Measurements from ENCODE around the gene FTO.

The FTO gene

DNA sequence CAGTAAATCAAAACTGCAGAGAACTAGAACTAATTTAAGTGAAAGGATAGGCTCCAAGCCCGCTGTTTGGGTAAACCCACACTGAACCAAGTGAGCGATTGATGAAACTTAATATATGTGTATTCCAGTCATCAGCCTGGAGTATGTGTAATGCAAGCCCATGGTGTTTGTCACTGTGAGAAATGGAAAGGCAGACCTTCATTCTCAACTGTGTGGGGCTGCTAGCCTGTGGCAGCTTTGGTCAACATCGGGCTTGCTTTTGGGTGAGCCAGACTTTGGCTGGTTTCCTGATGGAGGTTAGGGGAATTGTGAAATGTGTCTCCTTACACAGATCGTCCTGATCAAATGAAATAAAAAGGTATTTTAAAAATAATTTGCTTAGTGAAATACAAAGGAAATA is 302.7 kb downstream of the FTO start:
- DNase-seq (ENCODE audit: low read depth in 2 of 2): no peak

DNA sequence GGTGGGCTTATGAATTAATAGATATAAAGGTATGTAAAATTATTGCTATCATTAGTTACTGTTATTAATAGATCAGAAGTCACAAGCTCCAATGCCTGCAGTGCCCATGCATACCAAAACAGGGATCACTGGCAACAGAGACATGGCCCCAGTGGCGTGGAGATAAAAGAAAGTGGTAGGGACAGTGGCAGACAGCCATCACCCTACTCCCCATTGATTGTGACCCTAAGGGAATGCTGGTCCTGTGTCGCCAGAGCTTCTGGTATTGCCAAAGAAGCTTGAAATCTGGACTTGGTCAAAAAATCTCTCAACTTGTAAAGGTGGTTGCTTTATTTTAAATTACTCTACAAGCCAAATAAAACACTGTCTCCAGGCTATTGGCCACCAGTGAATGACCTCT is 303.5 kb downstream of the FTO start:
- DNase-seq (ENCODE audit: low read depth in 2 of 2): no peak

DNA sequence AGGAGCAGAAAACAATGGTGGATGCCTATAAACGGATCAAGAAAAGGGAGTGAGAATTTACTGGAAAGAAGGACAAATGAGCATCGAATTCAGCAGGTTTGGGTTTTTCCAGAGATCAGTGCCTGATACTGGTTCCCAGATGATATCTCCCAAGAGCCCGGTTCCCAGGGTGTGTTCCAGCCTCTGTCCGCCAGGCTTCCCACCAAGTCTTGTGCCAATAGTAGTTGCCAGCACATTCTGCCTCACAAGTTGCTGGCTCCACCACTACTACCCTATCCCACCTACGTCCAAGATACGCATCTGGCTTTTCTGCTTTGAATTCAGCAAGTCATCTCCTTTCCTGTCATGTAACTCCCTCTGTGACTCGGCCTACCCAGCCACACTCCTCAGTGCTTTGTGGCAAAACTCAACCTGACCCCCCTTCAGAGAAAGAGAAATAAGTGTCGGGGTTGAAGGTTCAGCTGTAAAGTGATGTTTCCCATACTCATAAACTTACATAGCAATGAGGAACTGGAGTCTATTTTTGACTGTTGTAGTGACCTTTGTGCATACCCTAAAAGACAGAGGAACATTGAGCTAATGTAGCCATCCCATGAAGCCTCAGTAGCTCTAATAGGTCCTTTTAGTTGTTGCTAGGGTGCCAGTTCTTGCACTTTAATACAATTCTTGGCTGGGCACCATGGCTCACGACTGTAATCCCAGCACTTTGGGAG is 305.7 kb downstream of the FTO start:
- DNase-seq (ENCODE audit: low read depth in 2 of 2): no peak

DNA sequence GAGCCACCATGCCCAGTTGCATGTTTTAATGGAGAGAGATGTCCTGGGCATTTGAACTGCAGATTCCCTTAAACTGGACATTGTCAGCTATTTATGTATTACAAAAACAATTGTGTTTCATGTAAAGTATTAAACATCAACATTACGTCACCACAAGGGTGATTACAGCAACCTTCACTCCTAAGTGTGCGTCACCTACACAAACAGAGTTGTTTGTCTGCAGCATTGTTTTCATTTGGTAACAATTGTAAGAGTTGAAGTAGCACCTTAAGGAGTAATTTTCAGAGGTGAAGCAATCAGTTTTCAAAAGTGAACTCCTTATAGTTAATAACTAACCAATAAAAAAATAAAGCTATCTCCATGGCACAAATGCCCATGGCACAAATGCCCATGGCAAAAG is 311.2 kb downstream of the FTO start:
- no peak for DNase-seq (ENCODE audit: low read depth in 2 of 2)

DNA sequence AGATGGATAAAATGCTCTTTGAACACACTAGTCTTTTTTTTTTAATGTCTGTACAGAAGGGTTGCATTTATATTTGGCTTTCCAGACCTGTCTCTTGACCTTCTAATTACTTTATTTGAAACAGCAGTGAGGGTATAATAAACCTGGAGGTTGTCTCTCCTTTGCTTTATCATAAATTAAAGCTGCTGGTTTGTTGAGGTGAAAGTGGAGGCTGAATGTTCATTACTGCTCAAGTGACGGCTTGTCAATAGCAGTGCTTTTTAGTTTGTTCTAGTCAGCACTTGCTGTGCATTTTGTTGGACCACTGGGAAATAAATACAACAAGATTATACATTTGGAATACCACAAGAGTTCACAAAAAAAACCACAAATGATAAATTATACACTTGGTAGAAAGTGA is 318.4 kb downstream of the FTO start:
- DNase-seq (ENCODE audit: low read depth in 2 of 2): no peak

DNA sequence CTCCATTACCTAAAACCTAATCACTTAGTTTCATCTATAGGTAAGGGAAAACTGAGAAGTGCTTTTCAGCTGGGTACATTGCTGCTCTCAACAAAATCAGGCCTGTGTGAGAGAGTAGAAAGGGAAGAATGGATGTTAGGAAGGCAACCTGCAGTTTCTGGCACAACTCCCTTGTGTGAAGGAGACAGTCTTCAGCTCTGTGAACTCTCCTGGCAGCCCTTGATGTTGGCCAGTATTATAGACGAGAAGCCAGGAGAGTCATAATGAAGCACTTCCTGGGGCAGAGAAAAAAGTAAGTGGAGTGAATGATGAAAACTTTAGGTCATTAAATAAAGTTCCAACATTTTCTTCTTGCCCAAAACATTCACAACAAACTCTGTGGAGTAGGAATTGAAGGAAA is 322.5 kb downstream of the FTO start:
- DNase-seq (ENCODE audit: low read depth in 2 of 2): no peak

DNA sequence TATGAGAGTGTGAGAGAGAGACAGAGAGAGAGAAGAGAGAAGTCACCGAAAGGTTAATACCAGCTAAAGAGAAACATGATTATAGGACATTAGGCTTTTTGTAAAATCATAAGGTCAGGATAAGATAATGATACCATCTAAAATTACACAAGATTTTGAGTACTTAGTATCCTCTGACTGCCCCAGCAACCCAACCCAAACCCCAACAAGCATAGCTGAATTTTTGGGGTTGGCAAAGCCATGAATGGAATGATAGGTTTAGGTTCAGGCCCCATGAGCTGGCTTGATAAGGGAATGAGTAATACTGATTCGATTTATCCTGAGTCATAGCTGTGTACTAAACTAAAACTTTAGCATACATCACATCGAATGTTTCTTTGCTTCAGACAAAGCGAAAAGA is 323.1 kb downstream of the FTO start:
- DNase-seq (ENCODE audit: low read depth in 2 of 2): no peak

DNA sequence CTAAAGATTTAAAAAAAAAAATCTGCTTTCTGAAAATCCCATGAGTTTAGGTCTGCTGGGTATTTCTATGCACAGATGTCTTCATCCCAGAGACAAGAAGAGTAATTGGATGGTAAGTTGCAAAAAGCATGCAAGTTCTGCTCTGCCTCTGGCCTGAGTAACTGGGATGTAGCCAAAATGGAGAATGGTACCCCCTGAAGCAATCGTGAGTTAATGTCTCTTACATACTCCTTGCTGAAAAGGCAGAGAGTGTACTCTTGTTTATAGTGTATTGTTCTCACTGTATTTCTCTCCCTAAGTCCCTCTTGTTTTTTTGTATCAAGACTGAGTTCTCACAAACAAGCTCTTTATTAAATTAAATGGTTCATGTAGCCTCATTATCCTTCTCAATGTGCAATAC is 323.6 kb downstream of the FTO start:
- DNase-seq (ENCODE audit: low read depth in 2 of 2): no peak

DNA sequence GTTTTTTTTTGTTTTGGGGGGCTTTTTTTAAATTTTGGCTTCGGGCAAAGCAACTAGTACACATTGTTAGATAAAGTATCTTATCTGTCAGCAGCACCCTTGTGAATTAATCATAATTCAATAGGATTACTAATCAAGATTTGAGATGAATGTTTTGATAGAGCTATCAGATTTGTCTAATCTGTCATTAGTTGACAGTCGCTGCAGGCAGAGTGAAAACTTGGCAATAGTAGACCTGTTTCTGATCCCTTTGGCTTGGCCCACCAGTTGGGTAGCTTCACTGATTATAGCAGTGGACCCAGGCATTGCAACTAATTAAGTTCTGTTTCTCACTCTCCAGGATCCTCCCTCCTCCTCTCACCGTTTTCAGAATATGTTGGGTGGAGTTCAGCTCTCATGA is 324.0 kb downstream of the FTO start:
- no peak for DNase-seq (ENCODE audit: low read depth in 2 of 2)

DNA sequence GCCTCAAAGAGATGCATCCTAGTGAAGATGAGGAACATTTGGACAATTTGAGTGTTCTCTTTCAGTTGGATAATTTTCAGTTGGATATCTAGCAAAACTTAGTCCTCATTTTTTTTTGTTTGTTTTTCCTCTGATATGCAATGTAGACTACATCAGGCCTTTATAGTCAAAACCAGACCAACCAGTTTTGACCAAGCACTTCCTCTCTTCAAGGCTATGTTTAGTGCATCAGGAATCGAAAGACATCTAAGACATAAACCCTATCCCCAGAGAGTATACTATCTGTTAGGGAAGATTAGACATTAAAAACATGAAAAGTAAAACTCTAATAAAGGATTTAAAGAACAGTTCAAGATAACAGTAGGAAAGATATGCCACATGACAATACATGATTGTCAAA is 326.5 kb downstream of the FTO start:
- DNase-seq (ENCODE audit: low read depth in 2 of 2): no peak

DNA sequence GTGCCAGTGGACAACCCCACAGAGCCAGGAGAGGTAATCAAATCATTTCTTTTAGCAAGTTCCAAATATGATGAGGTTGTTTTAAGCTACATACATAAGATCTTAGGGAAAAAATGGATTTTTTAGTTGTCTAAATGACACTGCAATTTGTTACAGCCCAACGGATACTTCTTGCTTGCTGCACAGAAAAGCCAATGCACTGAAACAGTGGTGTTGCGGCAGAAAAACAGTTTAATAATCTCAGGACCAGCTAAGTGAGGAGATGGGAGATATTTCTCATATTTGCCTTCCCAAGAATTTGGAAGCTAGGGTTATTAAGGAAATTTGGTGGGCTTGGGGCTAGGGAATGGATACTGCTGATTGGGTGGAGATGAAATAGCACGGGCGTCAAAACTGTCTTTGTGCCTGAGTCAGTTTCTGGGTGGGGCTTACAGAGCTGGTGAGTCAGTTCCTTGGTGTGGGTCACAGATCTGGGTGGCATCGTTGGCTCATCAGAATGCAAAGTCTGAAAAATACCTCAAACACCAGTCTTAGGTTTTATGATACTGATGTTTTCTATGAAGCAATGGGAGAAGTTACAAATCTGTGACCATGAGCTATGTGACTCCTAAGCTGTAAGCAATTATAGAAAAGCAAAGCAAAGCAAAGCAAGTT is 327.3 kb downstream of the FTO start:
- no peak for DNase-seq (ENCODE audit: low read depth in 2 of 2)

DNA sequence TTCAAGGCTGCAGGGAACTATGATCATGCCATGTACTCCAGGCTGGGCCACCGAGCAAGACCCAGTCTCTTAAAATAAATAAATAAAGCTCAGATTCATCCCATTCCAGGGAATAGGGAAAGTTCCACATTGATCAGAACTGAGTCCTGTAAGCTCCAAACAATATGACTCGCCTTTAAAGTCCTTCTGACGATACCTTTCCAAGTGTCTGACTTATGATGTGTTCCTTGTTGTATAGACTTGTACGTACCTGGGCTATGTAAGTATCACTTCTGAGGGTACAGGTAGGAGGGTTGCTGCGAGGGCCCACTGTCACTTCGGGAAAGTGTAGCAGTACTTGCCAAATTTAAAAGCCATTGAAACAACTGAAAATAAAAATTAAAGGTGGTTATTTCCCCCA is 329.8 kb downstream of the FTO start:
- no peak for DNase-seq (ENCODE audit: low read depth in 2 of 2)

DNA sequence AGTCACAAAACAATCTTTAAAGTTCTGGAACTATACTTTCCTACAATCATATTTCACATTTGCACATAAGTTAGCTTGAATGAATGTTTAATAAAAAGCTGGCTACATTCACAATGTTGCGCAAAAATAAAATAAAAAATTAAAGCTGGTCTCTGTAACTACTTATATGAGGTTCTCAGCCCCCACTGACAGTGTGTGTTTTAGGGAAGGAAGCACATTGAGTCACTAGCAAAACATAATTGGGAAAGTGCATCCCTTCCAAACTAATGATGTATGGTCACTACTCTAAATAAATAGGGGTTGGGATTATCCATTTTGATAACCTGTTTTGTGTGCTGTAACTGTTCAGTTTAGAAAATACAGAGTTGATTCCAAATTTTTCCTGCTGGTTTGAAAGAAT is 330.7 kb downstream of the FTO start:
- DNase-seq (ENCODE audit: low read depth in 2 of 2): no peak

DNA sequence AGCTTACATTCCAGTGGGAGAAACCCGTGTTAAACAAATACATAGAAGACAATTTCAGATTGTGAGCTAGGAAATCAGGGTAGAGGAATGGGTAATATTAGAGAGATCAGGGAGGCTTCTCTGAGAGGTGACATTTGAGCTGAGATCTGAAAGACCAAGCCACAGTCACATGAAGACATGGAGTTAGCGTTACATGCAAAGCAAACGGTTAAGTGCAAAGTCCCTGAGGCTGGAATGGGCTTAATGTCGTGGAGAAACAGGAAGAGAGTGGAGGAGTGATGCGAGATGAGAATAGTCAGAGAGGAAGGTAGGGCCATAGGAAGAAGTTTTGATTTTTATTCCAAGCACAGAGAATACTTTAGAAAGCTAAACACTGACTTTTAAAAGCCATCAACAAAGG is 336.5 kb downstream of the FTO start:
- DNase-seq (ENCODE audit: low read depth in 2 of 2): no peak

DNA sequence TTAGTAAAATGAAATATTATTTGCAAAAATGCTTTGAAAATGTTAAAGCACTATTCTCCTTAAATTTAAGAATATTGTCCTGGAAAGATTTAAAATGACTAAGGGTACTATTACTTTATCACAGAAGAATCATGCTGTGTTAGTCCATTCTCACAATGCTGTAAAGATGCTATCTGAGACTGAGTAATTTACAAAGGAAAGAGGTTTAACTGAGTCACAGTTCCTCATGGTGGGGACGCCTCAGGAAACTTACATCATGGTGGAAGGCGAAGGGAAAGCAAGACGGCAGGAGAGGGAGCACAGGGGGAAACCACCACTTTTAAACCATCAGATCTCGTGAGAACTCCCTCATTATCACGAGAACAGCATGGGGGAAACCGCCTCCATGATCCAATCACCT is 337.0 kb downstream of the FTO start:
- DNase-seq (ENCODE audit: low read depth in 2 of 2): no peak

DNA sequence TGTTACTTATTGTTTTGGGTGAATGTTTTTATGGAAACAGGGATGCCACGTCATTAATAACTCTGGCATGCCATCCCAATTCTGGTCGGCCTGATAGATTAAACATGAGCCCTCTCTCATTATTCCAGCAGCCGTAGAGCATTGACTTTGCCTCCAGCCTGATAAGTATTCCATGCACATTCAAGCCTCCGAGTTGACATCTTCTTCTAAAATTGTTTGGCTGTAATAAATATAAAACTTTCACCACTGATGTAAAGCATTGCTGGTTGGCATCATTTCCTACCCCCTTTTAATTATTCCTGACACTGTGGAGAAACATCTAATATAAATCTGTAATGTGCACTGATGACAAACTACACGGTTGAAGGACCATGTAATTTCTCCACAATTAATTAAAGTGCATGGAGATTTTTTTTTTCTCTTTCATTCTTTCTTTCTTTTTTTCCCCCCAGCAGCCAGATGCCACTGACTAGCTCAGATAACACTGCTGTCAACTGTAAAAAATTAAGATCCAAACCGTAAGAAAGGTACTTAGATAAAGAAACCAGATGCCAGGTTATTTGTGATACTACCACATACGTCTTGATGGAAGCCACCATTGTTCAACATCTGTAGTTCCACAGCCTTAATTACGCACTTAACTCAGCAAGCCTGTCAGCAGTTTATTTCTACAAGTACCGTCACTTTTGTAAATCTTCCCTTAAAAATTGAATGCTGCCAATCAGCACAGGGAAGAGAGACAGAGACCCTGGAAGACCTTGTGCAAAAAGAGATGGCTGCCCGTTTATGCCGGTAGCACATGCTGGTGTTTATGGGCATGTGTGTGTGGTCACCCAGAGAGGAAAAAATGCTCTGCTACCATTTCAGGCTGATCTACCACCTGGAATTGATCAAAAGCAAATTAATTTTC is 344.9 kb downstream of the FTO start:
- DNase-seq (ENCODE audit: low read depth in 2 of 2): no peak

DNA sequence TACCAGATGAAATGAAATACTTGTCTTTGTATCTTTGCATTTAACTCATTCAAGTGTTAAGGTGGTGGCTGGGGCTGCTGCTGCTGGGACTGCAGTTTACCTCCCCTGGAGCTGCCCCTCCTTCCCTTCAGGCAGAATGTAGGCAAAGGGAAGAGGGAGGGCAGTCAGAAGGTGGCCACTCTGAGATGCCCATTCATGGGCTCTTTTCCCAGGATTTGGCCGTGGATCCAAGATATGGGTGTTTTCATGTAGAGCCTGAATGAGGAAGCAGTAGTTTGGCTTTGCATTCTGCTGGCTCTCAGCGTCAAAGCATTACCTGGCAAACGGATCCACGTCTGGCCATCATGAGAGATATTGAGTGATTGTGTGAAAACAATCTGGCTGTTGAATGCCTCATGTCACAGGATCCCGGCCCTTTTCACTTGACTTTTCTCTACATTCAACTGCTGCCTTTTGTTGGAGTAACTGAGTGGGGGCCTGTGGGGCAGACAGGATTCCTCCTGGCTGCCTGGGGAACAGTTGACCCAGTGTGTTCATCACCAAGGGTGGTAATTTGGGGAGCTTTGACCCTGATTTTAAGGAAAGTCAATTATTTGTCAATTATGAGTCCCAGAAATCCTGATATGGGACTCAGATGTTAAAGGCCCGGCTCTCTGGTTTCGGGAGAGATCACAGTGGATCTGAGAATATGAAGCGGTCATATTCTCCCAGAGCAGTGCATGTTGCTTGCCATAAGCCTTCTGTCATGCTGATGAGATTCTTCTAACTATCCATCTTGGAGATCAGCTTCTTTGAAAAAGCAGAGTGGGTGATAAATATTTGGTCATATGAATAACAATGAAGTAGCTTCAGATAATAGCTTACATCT is 345.9 kb downstream of the FTO start:
- DNase-seq (ENCODE audit: low read depth in 2 of 2): no peak

DNA sequence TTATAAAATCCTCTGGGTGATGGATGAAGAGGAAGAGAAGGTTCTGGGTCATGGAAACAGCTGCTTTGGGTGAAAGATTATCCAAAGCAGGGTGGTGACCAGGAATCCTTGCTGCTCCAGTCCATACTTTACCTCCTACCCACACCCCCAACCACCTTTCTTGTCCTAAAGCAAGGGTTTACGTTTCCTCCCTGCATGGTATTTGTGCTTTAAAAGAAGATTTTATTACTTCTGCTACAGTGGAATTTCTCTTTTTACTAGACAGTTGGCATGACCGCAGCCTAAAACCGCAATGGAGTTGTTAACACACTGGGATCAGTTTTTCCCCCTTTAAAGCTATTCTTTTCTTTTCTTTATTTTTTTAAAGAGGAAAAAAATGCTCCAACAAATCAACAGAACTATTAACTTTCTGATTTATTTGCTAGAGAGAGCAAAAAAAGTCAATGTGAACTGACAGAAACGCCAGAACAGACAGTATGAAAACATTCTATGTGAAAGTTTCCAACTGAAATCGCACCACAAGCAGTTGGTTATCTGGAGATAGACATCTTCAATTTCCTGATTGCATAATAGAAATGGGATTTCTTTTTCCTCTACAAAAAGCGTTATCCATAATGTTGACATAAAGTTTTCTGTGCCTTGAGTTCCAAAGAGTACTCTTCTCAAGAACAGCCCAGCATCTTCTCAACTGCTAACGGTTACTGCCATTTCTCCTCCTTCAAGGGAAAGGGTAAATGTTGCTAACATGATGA is 346.7 kb downstream of the FTO start:
- DNase-seq (ENCODE audit: low read depth in 2 of 2): no peak

DNA sequence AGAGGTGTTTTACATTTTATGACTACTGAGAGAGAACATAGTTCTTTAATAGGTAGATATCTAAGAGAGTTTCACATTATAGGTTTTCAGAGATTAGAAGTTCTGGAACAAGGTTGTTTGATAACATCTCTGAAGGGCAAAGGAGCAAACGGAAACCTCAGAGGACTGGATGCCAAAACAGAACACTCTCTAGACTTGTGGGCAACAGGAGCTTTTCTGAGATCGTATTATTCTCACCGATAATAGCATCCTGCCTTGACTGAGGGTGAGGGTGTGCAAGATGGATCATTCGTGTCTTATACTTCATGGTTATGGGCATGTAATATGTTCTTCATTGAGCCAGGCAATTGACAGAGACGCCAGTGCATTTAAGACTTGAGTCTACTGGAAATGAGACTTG is 347.9 kb downstream of the FTO start:
- no peak for DNase-seq (ENCODE audit: low read depth in 2 of 2)

DNA sequence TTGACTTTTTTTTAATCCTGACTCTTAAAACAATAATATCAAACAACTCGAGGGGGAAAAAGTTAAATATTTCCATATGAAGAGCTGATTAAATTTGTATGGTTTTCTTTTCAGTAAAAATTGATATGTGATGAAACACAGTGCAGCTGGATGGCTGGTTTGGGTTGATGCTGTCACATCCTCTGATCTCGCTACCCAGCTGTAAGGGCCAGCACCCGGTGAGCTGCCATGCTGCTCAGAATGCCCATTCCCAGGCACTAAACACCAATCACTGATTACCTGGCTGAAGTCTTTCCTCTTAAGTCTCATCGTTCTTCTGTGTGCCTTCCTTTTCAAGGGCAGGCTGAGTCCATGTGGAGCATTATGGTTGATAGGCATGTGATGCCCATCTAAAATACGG is 348.3 kb downstream of the FTO start:
- DNase-seq (ENCODE audit: low read depth in 2 of 2): no peak

All from stimulated activated CD4-positive, alpha-beta T cell treated with anti-CD3 and anti-CD28 coated beads, Interleukin-15, amount 100 ng/mL, for 48 hours (primary cell).